ENCODE measurements around the gene SSBP3.

DNA sequence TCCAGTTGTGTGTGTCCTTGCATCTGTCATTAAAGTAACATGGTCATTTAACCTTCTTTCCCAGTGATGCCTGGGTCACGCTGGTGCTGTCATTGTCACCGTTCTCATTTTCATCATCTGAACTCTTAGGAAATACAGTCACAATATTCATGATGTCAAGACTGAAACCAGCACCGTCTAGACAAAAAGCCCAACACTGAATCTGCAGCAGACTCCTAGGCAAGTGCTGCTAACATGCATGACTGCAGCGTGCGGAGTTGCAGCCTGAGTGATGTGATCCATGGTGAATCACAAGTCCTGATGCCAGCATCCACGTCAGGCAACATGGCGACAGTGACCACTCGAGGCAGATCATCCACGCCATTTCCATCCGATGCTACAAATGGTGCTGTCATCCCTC is 168.6 kb downstream of the SSBP3 start:
- TF ChIP-seq, protein P1, sequence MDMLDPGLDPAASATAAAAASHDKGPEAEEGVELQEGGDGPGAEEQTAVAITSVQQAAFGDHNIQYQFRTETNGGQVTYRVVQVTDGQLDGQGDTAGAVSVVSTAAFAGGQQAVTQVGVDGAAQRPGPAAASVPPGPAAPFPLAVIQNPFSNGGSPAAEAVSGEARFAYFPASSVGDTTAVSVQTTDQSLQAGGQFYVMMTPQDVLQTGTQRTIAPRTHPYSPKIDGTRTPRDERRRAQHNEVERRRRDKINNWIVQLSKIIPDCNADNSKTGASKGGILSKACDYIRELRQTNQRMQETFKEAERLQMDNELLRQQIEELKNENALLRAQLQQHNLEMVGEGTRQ (IDR thresholded peaks at IDR 0.05; ENCODE audit: borderline replicate concordance, low read depth, low read length): no peak
- TF ChIP-seq, protein P2, sequence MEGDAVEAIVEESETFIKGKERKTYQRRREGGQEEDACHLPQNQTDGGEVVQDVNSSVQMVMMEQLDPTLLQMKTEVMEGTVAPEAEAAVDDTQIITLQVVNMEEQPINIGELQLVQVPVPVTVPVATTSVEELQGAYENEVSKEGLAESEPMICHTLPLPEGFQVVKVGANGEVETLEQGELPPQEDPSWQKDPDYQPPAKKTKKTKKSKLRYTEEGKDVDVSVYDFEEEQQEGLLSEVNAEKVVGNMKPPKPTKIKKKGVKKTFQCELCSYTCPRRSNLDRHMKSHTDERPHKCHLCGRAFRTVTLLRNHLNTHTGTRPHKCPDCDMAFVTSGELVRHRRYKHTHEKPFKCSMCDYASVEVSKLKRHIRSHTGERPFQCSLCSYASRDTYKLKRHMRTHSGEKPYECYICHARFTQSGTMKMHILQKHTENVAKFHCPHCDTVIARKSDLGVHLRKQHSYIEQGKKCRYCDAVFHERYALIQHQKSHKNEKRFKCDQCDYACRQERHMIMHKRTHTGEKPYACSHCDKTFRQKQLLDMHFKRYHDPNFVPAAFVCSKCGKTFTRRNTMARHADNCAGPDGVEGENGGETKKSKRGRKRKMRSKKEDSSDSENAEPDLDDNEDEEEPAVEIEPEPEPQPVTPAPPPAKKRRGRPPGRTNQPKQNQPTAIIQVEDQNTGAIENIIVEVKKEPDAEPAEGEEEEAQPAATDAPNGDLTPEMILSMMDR (IDR thresholded peaks at IDR 0.05): no peak
- TF ChIP-seq FOXJ3 (CRISPR knock-in tag; IDR thresholded peaks at IDR 0.05) (no peak), SIN3A (IDR thresholded peaks at IDR 0.05; ENCODE audit: borderline replicate concordance, low read depth, low read length) (no peak), MXI1 (IDR thresholded peaks at IDR 0.05; ENCODE audit: low read depth, low read length) (no peak), TEAD4 (IDR thresholded peaks at IDR 0.05; ENCODE audit: borderline replicate concordance, insufficient read depth) (no peak)
- TF ChIP-seq, protein P3, sequence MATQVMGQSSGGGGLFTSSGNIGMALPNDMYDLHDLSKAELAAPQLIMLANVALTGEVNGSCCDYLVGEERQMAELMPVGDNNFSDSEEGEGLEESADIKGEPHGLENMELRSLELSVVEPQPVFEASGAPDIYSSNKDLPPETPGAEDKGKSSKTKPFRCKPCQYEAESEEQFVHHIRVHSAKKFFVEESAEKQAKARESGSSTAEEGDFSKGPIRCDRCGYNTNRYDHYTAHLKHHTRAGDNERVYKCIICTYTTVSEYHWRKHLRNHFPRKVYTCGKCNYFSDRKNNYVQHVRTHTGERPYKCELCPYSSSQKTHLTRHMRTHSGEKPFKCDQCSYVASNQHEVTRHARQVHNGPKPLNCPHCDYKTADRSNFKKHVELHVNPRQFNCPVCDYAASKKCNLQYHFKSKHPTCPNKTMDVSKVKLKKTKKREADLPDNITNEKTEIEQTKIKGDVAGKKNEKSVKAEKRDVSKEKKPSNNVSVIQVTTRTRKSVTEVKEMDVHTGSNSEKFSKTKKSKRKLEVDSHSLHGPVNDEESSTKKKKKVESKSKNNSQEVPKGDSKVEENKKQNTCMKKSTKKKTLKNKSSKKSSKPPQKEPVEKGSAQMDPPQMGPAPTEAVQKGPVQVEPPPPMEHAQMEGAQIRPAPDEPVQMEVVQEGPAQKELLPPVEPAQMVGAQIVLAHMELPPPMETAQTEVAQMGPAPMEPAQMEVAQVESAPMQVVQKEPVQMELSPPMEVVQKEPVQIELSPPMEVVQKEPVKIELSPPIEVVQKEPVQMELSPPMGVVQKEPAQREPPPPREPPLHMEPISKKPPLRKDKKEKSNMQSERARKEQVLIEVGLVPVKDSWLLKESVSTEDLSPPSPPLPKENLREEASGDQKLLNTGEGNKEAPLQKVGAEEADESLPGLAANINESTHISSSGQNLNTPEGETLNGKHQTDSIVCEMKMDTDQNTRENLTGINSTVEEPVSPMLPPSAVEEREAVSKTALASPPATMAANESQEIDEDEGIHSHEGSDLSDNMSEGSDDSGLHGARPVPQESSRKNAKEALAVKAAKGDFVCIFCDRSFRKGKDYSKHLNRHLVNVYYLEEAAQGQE (IDR thresholded peaks at IDR 0.05; ENCODE audit: low read depth, low read length): no peak
- TF ChIP-seq, protein P4, sequence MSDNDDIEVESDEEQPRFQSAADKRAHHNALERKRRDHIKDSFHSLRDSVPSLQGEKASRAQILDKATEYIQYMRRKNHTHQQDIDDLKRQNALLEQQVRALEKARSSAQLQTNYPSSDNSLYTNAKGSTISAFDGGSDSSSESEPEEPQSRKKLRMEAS (IDR thresholded peaks at IDR 0.05; ENCODE audit: low read depth): no peak
